ENCODE data around the gene ROGDI.

Gene ROGDI

DNA sequence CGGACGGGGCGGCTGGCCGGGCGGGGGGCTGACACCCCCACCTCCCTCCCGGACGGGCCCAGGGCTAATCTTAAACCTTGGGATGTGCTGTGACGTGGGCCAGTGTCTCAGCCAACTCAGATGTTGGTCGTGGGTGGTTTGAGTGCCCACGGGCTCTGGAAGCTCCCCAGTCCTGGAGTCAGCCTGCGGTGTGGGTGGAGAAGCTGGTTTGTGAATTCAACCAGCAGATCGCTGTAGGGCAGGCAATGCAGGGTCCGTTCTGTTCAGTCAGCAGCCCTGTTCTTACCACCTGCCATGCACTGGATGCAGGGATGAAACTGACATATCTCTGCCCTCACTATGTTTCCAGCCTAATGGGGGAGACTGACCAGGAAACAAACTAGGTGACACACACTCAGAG, 27.4 kb downstream of the ROGDI start:
- TF ChIP-seq, protein P1, sequence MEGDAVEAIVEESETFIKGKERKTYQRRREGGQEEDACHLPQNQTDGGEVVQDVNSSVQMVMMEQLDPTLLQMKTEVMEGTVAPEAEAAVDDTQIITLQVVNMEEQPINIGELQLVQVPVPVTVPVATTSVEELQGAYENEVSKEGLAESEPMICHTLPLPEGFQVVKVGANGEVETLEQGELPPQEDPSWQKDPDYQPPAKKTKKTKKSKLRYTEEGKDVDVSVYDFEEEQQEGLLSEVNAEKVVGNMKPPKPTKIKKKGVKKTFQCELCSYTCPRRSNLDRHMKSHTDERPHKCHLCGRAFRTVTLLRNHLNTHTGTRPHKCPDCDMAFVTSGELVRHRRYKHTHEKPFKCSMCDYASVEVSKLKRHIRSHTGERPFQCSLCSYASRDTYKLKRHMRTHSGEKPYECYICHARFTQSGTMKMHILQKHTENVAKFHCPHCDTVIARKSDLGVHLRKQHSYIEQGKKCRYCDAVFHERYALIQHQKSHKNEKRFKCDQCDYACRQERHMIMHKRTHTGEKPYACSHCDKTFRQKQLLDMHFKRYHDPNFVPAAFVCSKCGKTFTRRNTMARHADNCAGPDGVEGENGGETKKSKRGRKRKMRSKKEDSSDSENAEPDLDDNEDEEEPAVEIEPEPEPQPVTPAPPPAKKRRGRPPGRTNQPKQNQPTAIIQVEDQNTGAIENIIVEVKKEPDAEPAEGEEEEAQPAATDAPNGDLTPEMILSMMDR (IDR thresholded peaks at IDR 0.05; ENCODE audit: insufficient read depth, low read length, poor library complexity, severe bottlenecking) = no peak
- Histone ChIP-seq H3K36me3 (ENCODE audit: control insufficient read depth, insufficient read depth, low read length) (no peaks in the 10 kb centered on the region), H3K27me3 (replicated peaks; ENCODE audit: control insufficient read depth, insufficient read depth, low read length) (no peaks in the 10 kb centered on the region), H3K4me3 (replicated peaks; ENCODE audit: low read depth, low read length) (no peak overlapping the region)
- DNase-seq (ENCODE audit: extremely low read depth, insufficient read length) = no peak

DNA sequence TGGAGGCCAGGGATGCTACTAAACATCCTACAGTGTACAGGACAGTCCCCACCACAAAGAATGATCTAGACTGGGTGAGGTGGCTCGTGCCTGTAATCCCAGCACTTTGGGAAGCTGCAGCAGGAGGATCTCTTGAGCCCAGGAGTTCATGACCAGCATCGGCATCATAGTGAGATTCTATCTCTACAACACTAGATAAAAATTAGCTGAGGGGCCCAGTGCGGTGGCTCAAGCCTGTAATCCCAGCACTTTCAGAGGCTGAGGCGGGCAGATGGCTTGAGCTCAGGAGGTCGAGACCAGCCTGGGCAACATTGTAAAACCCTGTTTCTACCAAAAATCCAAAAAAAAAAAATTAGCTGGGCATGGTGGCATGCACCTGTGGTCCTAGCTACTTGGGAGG, 30.1 kb downstream of the ROGDI start:
- TF ChIP-seq, protein P1 (IDR thresholded peaks at IDR 0.05; ENCODE audit: insufficient read depth, low read length, poor library complexity, severe bottlenecking) = no peak
- Histone ChIP-seq H3K4me3 (replicated peaks; ENCODE audit: low read depth, low read length) (no peak overlapping the region), H3K27me3 (replicated peaks; ENCODE audit: control insufficient read depth, insufficient read depth, low read length) (no peaks in the 10 kb centered on the region), H3K36me3 (ENCODE audit: control insufficient read depth, insufficient read depth, low read length) (no peaks in the 10 kb centered on the region)
- DNase-seq (ENCODE audit: extremely low read depth, insufficient read length) = no peak

DNA sequence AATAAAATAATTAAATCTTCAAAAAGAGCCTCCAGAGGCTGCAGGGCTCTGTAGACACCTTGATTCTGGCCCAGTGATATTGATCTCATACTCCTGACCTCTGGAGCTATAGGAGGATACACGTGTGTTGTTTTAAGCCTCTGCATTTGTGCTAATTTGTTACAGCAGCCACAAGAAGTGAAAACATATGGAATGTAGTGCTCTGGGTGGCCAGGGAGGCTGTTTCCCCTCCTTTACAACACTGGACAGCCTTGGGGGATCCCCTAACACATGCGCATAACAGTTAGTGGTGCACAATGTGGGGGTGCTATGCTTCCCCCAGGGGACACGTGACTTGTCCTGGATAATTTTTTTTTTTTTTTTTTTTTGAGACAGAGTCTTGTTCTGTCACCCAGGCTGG, 30.8 kb downstream of the ROGDI start:
- Histone ChIP-seq H3K27me3 (replicated peaks; ENCODE audit: control insufficient read depth, insufficient read depth, low read length) (no peaks in the 10 kb centered on the region), H3K36me3 (ENCODE audit: control insufficient read depth, insufficient read depth, low read length) (no peaks in the 10 kb centered on the region)
- TF ChIP-seq, protein P1 (IDR thresholded peaks at IDR 0.05; ENCODE audit: insufficient read depth, low read length, poor library complexity, severe bottlenecking) = no peak

DNA sequence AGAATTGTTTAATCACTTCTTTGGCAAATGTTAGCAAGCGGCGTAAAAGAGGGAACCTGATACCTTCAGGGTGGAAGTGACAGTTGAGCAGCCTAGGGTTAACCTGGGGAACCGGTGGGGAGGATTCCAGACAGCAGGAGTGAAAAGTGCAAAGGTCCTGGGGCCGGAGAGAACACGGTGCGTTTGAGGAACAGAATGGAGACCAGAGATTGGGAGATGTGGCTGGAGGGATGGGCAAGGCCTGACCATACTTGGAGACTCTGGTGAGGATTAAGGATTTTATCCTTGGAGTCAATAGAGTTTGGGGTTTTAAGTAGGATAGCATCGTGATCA, 33.2 kb downstream of the ROGDI start:
- no peak for DNase-seq (ENCODE audit: extremely low read depth, insufficient read length)
- peaks cover 2% of the 10 kb centered on the region; the same call in 1 of the 2 replicates for H3K36me3 ChIP-seq (ENCODE audit: control insufficient read depth, insufficient read depth, low read length)
- no peaks in the 10 kb centered on the region for H3K27me3 ChIP-seq (replicated peaks; ENCODE audit: control insufficient read depth, insufficient read depth, low read length)
- no peak overlapping the region for H3K4me3 ChIP-seq (replicated peaks; ENCODE audit: low read depth, low read length)
- TF ChIP-seq, protein P1 (IDR thresholded peaks at IDR 0.05; ENCODE audit: insufficient read depth, low read length, poor library complexity, severe bottlenecking) = no peak

More for the DNA sequence above, 30.8 kb downstream of the ROGDI start:
- no peak for DNase-seq (ENCODE audit: extremely low read depth, insufficient read length)
- H3K4me3 ChIP-seq (replicated peaks; ENCODE audit: low read depth, low read length) = no peak overlapping the region

DNA sequence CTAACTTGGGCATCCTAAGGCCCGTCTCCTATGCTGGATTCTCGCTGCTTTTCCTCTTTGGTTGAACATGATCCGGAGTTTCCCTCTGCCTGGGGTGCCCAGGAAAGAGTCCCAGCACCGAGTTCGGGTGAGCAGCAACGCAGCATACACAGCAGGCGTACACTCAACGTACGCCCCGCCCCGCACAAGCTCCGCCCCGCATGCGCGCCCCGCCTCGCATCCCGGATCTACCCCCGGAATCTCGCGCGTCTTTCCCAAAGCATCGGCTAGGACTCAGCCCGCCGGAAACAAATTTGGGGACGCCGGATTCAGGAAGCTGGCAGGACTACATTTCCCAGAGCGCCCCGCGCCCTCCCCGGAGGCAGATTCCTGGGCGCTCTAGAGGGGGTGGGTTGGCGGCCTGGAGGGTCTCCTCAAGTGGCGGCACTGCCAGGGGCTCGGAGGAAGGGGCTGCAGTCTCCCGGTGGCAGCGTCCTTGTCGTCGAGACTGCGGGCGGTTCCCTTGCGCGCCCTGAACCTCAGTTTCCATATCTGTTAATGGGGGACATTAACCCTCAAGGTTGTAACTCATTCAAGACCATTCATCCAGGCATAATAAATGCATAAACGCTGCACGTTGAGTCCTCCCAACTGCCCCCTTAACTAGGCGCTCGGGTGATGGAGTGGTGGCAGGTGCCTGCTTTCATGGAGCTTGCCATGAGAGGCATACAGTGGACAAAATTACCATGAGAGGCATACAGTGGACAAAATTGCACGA, 33.7 kb downstream of the ROGDI start:
- peak; percentile 93 for DNase-seq (ENCODE audit: extremely low read depth, insufficient read length)
- Histone ChIP-seq H3K36me3 (ENCODE audit: control insufficient read depth, insufficient read depth, low read length) (peaks cover 4% of the 10 kb centered on the region; the same call in 1 of the 2 replicates), H3K4me3 (replicated peaks; ENCODE audit: low read depth, low read length) (peak overlapping the region; percentile 86), H3K27me3 (replicated peaks; ENCODE audit: control insufficient read depth, insufficient read depth, low read length) (no peaks in the 10 kb centered on the region)
- TF ChIP-seq, protein P1 (IDR thresholded peaks at IDR 0.05; ENCODE audit: insufficient read depth, low read length, poor library complexity, severe bottlenecking) = no peak
